HG02588 (cell line): ENCODE results near the gene VWC2.

Experiments
- ATAC-seq: cut with Tn5 transposase; IDR thresholded peaks from one replicate; pipeline ENCODE4 v1.9.1; 2021; ENCODE audit warnings: mild to moderate bottlenecking, moderate library complexity; ENCODE audit not compliant: unreplicated experiment

Gene VWC2

DNA sequence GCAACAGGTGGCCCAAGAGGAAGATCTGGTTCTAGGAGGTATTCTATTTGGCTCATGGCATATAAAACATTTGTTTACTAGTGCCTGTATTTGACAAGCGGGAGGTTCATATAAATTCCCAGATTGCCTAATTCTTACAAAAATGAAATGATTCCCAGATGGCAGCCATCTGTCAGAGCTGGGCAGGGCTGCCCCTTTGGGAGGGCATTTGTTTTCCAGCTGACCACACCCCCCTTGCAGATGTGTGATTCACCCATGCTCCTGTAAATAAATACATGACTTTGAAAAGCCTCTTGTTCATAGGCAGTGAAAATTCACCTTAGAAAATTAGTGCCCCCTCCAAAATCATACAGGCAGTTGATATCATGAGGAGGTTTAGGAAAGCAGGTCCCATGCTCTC is 8.6 kb downstream of the VWC2 start:
- ATAC-seq: no peak

DNA sequence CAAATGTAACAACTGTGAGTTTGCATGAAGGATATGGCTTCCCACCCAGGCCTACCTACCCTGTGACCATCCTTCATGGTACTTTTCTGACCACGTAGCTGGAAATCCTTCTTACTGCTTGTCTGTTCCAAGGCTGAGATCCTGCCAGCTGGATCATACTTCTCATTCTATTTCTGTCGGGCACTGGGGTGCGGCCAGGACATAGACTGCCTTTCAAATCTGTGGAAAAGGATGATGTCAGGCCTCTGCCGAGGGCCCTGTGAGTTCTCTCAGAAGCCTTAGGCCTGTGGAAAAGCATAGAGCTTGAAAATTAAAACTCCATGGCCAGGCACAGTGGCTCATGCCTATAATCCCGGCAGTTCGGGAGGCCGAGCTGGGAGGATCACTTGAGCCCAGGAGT is 10.0 kb downstream of the VWC2 start:
- no peak for ATAC-seq

DNA sequence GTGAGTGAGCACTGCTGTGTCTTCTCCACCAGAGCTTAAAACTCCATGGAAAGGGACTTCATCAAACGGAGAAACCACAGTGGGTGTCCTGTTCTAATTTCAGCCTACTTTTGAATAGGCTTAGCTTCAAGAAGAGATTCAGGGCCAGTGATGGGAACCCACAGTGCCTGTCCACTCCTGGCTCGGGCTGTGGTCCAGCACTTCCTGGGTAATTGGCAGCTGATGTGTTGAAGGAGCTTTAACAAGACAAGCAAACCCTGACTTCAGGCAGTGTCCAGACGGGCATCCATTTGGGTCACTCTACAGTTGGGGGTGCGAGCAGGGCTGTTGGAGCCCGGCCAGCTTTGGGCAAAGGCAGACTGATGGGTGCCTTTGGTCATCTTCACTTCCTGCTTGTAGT is 14.5 kb downstream of the VWC2 start:
- no peak for ATAC-seq

DNA sequence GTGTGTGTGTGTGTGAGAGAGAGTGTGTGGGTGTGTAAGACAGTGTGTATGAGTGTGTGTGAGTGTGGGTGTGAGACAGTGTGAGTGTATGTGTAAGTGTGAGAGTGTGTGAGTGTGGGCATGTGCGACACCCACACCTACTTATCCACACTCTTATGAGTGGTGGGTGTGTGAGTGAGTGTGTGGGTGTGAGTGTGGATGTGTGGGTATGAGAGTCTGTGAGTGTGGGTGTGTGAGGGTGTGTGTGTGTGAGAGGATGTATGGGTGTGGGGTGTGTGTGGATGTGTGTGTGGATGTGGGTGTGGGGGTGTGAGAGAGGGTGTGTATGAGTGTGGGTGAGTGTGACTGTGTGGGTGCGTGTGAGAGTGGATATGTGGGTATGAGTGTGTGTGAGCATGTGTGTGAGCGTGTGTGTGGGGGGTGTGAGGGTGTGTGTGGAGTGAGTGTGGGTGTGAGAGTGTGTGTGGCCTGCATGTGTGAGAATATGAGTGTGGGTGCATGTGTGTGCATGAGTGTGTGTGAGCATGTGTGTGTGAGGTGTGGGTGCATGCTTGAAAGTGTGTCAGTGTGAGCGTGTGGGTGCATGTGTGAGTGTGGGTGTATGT is 15.1 kb downstream of the VWC2 start:
- ATAC-seq: no peak

DNA sequence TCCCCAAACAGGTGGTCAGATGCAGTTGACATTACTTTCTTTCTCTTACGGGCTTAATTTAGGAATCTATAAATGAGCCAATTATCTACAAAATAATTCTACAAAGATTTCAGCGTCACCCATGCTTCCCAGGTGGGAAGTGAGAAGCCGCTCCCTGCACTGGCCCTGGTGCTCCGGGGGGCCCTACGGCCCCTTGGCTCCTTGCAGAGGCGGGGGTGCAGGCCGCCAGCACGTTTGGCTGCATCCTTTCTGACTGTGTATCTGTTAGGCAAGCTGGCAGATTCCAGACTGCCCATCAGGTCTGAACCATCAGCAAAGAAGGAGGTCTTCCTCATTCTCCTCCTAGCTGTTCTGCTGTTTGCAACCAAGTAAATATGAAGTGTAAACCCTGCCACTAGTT is 16.3 kb downstream of the VWC2 start:
- ATAC-seq: no peak

DNA sequence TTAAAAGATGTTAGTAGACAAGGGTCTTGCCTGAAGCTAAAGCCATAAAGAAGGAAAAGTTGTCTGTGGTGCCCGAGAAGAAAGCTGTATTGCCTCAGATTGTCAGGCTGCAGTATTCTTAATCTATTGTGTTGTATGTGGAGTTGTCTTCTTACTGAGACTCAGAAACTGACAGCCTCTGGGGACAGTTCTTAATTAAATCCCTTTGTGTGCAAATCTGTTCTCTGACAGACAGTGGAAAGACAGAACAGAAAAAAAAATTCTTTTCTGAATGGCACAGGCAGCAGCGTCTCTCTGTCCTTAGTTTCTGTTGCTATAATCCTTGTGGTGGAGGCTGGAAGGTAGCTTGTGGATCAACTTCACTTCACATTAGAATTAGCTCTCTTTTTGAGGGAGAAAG is 16.8 kb downstream of the VWC2 start:
- ATAC-seq: no peak

DNA sequence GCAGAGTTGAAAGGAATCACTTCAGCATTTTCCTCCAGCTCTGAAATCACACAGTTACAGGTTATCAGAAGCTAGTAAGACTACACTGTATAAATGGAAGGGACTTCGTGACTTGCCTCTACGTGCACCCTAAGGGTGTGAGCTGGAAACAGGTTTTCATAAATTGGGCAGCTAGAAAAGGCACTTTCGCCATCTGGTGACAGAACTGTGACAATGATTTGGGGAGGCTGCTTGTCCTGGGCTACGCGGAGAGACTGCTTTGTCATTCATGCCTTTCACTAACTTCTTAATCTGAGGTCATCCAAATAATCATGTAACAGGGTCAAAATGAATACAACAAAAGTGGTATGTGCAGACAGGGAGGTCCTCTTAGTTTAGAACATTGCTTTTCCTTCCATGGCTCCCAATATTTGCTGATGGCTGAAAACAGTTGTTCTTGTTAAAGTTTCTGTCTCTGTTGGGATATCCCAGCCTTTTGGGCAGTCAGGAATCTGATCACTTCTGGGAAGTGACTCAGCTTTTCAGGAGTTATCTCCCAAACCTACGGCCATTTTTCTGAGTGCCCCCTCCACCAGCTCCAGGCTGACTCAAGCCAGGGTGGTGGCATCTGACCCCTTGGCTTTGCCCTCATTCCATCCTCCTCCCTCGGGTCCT is 17.8 kb downstream of the VWC2 start:
- ATAC-seq: peak; percentile 76

DNA sequence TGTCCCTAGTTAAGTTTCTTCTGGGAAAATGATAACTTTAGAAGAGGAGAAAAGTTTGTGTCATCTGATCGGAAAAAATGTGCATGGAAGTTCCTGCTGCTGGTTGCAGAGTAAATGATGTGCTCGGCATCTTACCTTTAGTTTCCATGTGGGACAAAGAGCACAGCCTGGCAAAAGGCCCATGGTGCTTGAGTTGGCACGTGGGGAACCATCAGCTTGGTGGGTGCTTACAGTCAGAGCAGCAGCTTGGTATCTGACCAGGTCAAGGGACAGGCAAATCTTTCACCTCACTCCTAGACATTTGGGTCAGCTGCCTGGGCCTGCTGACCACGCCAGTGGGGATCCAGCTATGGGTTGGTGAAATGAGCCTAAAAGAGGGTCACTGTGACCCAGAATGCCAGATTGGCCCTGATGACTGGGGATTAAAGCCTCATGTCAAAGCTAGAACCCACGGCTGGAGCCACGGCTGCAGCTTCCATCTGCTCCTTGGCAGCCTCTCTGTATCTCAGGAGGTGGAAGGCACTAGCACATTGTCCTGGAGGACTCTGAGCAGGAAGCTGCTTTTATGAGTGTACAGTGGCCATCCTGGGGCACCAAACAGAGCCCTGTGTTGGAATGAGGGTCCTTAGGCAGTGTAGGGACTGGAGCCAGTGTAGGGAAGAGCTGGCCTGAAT is 24.7 kb downstream of the VWC2 start:
- no peak for ATAC-seq

DNA sequence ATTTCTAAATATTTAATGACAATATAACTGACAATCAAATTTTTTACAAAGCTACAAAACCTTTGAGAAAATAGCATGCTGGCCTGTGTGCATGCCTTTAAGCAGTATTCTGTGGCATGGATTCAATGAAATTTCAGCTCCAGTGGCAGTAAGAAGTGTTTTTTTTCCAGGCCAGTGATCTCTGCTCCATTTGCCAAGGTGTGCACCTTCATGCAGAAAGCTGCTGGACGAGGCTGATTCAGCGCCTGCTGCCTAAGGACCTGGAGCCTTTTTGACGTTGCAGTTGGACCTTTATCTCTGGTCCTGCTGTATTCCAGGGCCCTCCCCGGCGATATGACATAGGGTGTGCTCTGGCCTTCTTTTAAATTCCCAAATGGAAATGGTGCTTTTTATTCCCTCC is 26.6 kb downstream of the VWC2 start:
- ATAC-seq: no peak

DNA sequence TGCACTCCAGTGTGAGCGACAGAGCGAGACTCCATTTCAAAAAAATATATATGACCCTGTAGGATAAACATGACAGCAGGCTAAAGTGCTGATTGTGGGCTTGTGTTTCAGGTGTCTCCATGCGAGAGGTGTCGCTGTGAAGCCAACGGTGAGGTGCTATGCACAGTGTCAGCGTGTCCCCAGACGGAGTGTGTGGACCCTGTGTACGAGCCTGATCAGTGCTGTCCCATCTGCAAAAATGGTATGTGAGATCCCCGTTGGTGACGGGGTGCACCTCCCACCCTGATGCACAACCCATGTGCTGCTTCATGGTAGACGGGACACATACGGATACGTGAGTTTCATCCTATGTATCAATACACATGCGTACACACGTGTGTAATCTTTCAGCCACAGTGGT is 29.2 kb downstream of the VWC2 start:
- no peak for ATAC-seq

DNA sequence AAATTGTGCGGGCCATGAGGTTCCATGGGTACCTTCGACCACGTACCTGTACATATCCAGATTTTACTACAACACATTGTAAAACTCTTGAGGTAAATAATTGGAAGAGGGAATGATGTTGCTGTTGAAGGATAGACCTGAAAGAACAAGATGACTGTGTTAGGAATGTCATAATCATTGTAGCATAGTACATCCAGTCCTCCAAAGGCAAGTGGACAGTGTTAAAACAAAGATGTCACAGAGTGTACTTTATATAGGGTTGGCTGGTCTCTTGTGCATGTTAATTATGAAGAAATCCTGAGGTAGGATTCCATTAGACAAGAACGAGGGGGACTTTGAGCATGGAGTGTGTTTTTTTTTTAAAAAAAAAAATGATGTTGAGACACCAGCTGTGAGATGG is 30.4 kb downstream of the VWC2 start:
- ATAC-seq: no peak

DNA sequence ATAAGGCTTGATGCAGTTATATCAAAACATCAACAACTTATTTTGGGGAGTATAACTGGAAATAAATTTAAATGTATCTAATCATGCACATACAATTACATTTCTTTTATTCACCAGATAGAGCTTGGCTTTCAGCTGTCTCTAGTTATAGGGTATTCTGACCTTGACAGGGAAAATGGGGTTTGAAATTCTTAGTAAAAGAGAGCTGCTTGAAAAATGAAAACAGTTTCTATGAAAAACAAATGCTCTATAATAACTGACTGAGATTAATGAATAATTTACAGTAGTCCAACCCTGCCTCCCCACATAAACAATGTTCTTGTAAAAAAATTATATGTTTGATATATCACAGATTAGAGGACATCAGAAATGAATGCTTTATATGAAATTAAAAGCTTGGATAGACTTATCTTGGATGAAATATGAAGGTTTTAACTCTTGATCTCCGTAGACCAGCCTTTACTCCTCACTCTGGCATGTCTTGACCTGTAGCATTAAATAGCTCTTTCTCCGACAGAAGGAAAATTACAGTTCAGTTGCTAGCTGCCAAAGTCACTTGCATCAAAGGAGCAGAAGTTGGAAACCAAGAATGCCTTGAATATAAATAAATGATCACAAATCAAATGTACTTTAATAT is 32.1 kb downstream of the VWC2 start:
- no peak for ATAC-seq

DNA sequence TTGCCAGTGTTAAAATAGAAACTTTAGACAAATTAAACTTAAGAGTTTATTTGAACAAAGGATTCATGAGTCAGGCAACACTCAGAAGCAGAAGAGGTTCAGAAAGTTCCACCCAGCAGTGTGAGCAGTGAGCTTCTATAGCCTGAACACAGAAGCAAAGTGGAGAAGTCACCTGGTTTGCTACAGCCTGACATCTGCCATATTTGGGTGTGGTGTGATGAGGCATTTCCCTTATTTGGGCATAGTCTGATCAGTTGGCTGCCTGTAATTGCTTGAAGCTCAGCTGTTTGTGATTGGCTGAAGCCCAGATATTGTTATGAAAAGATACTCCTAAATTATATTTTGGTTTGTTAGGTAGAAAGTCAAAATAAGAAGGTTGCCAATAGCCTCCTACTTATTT is 39.1 kb downstream of the VWC2 start:
- no peak for ATAC-seq

DNA sequence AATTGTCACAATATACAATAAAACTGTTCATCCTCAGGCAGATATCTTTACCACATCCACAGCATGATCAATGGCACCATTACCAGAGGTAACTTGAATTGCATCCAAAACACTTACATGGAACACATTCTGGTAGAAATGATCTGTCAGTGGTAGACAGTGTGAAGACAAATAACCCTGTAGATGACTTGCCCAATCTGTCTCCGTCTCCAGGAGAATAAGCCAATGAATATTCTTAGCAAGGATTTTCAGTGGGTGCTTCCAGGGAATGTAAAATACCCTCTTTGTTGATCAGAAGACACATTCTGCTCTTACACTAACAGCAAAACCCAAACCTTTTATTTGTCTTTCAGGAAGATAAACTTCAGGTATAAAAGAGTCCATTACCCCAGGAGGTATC is 43.8 kb downstream of the VWC2 start:
- no peak for ATAC-seq

DNA sequence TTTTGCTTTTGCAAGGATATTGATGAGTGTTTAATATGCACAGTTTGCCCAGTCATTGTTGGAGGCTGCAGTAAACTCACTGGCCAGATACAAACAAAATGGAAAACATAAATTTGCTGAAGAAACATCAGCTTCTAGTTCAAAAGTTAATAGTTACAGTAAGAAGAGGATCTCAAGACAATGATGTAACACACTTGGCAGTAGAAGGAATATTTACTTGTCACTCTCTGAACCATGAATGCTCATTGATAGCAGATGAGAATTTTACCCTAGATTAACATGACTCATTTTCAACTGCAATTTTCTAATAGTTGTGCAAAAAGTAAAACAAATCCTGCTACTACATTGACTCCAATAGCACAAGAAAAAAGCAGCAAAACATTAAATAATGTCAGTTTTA is 47.7 kb downstream of the VWC2 start:
- ATAC-seq: no peak

DNA sequence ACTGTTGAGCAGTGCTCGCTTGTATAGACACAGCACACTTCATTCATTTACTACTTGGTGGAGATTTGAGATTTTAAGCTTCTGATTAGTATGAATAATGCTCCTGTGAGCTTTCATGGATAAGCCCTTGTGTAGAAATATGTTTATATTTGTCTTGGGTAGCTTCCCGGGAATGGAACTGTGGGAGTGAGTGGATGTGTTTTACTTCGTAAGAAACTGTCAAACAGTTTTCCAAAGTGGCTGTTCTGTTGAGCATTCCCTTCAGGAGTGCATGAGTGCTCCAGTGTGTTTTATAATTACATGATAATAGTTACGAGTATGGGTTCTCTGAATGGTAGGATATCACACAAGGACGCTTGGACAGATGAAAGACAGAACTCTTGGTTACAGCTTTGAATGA is 49.4 kb downstream of the VWC2 start:
- ATAC-seq: no peak

DNA sequence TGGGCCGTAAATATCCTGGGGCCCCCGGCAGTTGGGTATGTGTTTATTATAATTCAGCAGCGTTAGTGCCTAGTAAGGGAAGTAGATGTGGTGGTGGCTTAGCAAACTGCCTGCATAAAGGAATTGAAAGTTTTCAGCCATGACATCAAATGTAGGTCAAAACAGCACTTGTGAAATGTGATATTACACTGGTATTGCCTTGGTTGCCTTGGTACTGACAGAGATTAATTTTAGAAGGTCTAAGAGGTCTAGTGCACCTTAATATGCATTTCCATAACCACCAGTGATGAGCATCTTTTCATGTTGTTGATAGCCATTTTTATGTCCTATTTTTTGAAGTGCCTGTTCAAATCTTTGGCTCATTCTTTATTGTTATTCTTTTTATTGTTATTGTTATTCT is 50.1 kb downstream of the VWC2 start:
- no peak for ATAC-seq

DNA sequence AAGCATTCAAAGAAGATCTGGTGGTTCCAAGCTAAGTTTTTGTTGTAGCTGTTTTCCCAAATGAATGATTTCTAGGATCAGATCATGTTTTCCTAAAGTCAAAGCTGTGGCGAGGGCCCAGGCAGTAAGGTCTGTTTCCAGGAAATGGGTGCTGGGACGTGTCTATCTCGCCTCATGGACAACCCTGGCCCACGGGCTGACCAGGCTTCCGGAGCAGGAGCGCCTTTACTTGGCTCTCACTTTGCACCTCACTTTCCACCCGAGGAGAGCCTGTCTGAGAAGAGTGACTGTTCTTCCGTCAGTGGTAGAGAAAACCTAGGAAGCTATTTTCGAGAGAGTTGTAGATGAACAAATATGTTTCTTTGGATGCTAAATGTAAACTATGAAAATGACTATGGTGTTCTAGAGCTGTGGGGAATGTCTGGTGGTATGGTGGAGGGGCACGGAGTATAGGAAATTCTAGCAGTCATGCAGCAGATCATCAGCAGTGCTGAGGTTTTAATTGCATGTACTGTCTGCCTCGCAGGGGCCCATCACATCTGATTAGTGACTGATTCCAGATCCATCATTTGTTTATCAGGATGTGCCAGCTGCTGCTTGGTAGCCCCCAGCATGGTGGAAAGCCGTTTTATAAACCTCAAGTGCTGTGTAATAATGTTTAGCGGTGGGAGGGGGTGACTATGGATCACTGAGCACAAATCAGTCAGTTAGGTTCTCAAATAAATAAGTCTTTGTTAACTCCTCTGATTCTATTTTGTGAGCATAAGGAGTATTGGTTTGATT is 66.6 kb downstream of the VWC2 start:
- ATAC-seq: no peak

DNA sequence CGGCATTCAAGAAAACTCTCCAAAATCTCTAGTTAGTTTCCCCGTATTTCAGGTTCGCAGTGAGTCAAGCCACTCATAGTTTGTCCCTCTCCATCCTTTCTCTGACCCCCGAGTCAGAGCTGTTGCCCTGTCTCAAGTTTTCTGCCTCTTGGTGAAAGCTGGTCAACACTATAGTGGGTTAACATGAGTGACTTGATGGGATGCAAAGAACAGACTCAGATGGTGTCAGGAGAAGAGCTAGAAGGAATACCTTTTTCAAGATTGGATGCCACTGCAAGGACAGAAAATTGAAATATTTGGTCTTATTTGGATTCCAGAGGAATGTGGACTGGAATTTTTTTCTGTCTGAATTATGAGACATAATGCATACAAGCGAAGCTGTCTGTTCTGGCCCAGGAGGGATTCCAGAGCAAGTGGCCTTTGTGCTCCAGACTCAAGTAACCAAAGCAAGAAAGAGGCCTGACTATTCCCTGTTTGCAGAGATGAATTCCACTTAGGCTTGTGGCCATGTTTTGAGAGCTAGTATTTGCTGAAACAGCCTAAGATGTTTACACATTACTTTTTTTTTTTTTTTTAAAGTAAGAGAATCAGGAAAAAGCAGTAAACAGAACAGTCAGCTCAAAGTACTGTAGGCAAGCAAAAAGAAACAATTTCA is 67.4 kb downstream of the VWC2 start:
- no peak for ATAC-seq

DNA sequence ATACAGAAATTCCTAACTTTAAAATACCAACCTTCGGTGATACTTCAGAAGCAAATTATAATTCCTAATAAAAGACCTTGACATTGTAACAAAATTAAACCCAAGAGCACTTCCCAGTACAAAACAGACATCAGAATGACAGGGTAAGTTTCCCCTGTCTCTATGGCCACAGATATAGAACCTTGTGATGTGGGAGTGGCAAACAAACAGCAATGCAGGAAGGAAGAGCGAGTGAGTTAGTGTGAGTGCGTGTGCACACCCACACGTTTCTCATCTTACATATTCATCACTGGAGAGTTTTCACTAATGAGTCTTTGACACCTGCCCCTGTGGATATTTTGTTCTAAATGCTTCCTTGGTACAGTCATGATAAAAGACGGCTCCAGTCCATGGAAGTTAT is 72.2 kb downstream of the VWC2 start:
- no peak for ATAC-seq
